KOPT-K1 (cell line): ENCODE data around the gene SLFNL1.

ENCODE experiments used
- H3K27ac ChIP-seq: fragments of 200-600 bp; sonication (generic); 2 replicates; pipeline ENCODE4 v1.5.1; 2016; ENCODE audit warnings: antibody characterized with exemption, mild to moderate bottlenecking, low read depth, low read length; ENCODE audit not compliant: poor library complexity, severe bottlenecking
- H3K36me3 ChIP-seq: fragments of 200-600 bp; sonication (generic); 2 replicates; pipeline ENCODE4 v1.5.1; 2017; ENCODE audit warnings: antibody characterized with exemption, mild to moderate bottlenecking, low read length, moderate library complexity; ENCODE audit not compliant: insufficient read depth
- H3K9me3 ChIP-seq: fragments of 200-600 bp; sonication (generic); 2 replicates; pipeline ENCODE4 v1.5.1; 2017; ENCODE audit warnings: antibody characterized with exemption, low read length, mild to moderate bottlenecking; ENCODE audit not compliant: insufficient read depth, poor library complexity, severe bottlenecking

Gene SLFNL1

GRCh38 chr1:41028034-41028642, 6.6 kb upstream of the SLFNL1 start:
- peaks cover 96% of the 10 kb centered on the region for H3K36me3 ChIP-seq
- no peak overlapping the region for H3K27ac ChIP-seq
- no peaks in the 10 kb centered on the region for H3K9me3 ChIP-seq

- H3K9me3 ChIP-seq, result no peaks in the 10 kb centered on the region
- peaks cover 86% of the 10 kb centered on the region for H3K36me3 ChIP-seq
- no peak overlapping the region for H3K27ac ChIP-seq
Observed at GRCh38 chr1:41025979-41026819, 4.7 kb upstream of the SLFNL1 start.

GRCh38 chr1:41024953-41025352, 3.4 kb upstream of the SLFNL1 start:
- Histone ChIP-seq H3K27ac (no peak overlapping the region), H3K36me3 (peaks cover 86% of the 10 kb centered on the region), H3K9me3 (no peaks in the 10 kb centered on the region)

- no peak overlapping the region for H3K27ac ChIP-seq
Observed at GRCh38 chr1:41023279-41023990, 1.9 kb upstream of the SLFNL1 start.

GRCh38 chr1:41022424-41022823, 899 bp upstream of the SLFNL1 start:
- no peaks in the 10 kb centered on the region for H3K9me3 ChIP-seq
- no peak overlapping the region for H3K27ac ChIP-seq

More at GRCh38 chr1:41023279-41023990, 1.9 kb upstream of the SLFNL1 start:
- peaks cover 88% of the 10 kb centered on the region for H3K36me3 ChIP-seq
- no peaks in the 10 kb centered on the region for H3K9me3 ChIP-seq

GRCh38 chr1:41020654-41021053, 871 bp downstream of the SLFNL1 start:
- no peaks in the 10 kb centered on the region for H3K9me3 ChIP-seq
- H3K27ac ChIP-seq, result peak overlapping the region; percentile 42
- H3K36me3 ChIP-seq, result peaks cover 88% of the 10 kb centered on the region

More at GRCh38 chr1:41022424-41022823, 899 bp upstream of the SLFNL1 start:
- peaks cover 88% of the 10 kb centered on the region for H3K36me3 ChIP-seq

- Histone ChIP-seq H3K27ac (peak overlapping the region; percentile 42), H3K36me3 (peaks cover 88% of the 10 kb centered on the region), H3K9me3 (no peaks in the 10 kb centered on the region)
Observed at GRCh38 chr1:41020109-41020576, 1.4 kb downstream of the SLFNL1 start.

- Histone ChIP-seq H3K27ac (no peak overlapping the region), H3K36me3 (peaks cover 89% of the 10 kb centered on the region), H3K9me3 (no peaks in the 10 kb centered on the region)
Observed at GRCh38 chr1:41019353-41019745, 2.2 kb downstream of the SLFNL1 start.

GRCh38 chr1:41018018-41018410, 3.5 kb downstream of the SLFNL1 start:
- Histone ChIP-seq H3K36me3 (peaks cover 90% of the 10 kb centered on the region), H3K9me3 (no peaks in the 10 kb centered on the region), H3K27ac (no peak overlapping the region)

GRCh38 chr1:41017141-41018017, 4.1 kb downstream of the SLFNL1 start:
- Histone ChIP-seq H3K36me3 (peaks cover 96% of the 10 kb centered on the region), H3K27ac (no peak overlapping the region), H3K9me3 (no peaks in the 10 kb centered on the region)

- peak overlapping the region; percentile 51 for H3K27ac ChIP-seq
- no peaks in the 10 kb centered on the region for H3K9me3 ChIP-seq
- peaks cover 100% of the 10 kb centered on the region for H3K36me3 ChIP-seq
Observed at GRCh38 chr1:41015897-41016470, 5.5 kb downstream of the SLFNL1 start.

- Histone ChIP-seq H3K36me3 (peaks cover 100% of the 10 kb centered on the region), H3K27ac (peak overlapping the region; percentile 51), H3K9me3 (no peaks in the 10 kb centered on the region)
Observed at GRCh38 chr1:41015281-41015896, 6.1 kb downstream of the SLFNL1 start.

- peaks cover 100% of the 10 kb centered on the region for H3K36me3 ChIP-seq
- no peaks in the 10 kb centered on the region for H3K9me3 ChIP-seq
- H3K27ac ChIP-seq, result peak overlapping the region; percentile 51
Observed at GRCh38 chr1:41014871-41015270, 6.7 kb downstream of the SLFNL1 start.

GRCh38 chr1:41013796-41014195, 7.7 kb downstream of the SLFNL1 start:
- peak overlapping the region; percentile 51 for H3K27ac ChIP-seq
- peaks cover 100% of the 10 kb centered on the region for H3K36me3 ChIP-seq
- no peaks in the 10 kb centered on the region for H3K9me3 ChIP-seq
